GM19043 (cell line): Measurements from ENCODE around the gene NUFIP1.
"Not testable (repeated sequence)": the region's sequence is repeated elsewhere in the genome, so short reads cannot be mapped to it uniquely, and the experiment has no call there.

ENCODE experiments used
- ATAC-seq: cut with Tn5 transposase; IDR thresholded peaks from one replicate; pipeline ENCODE4 v1.9.1; 2021; ENCODE audit warnings: low read depth; ENCODE audit not compliant: unreplicated experiment

The NUFIP1 gene

GRCh38 chr13:44921931-44922758 lies 67.1 kb downstream of the NUFIP1 start:
- no peak for ATAC-seq

DNA sequence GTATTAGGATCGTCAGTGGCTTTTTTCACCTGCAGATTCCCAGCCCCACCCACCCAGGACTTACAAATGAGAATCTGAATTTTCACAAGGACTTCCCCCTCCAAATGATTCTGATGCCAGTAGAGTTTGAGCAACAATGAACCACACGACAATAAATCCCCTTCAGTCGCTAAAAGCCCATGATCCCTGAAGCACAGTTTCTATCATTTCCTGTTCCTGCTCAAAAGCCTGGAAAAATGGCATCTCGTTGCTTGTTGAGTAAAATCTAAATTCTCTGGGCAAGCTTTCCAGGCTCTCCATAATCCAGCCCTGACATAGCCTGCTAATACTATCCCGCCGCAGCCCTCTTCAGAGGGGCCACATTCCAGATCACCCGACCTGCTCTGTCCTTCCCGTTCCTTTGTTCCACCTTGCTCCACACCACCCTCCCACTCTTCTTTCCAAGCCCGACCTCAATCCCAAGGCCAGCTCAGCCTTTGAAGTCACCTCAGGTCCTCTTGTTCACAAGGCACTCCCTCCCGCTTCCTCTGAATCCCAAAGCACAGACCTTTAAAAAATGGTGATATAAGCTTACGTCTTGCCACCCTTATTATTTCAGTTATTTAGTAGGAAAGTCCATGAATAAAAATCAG lies 67.9 kb downstream of the NUFIP1 start:
- no peak for ATAC-seq

DNA sequence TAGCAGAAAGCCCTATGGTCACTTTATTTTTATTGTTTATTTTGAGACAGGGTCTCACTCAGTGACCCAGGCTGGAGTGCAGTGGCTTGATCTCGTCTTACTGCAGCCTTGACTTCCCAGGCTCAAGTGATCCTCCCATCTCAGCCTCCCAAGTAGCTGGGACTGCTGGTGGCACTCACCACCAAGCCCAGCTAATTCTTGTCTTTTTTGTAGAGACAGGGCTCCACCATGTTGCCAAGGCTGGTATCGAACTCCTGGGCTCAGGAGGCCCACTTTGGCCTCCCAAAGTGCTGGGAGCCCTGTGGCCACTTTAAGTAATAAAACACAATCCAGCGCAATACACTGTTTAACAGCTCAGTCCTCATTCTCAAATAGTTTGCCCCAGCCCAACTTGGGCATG lies 69.3 kb downstream of the NUFIP1 start:
- no peak for ATAC-seq

- no peak for ATAC-seq
Measured at GRCh38 chr13:44919104-44919804, 70.0 kb downstream of the NUFIP1 start.

DNA sequence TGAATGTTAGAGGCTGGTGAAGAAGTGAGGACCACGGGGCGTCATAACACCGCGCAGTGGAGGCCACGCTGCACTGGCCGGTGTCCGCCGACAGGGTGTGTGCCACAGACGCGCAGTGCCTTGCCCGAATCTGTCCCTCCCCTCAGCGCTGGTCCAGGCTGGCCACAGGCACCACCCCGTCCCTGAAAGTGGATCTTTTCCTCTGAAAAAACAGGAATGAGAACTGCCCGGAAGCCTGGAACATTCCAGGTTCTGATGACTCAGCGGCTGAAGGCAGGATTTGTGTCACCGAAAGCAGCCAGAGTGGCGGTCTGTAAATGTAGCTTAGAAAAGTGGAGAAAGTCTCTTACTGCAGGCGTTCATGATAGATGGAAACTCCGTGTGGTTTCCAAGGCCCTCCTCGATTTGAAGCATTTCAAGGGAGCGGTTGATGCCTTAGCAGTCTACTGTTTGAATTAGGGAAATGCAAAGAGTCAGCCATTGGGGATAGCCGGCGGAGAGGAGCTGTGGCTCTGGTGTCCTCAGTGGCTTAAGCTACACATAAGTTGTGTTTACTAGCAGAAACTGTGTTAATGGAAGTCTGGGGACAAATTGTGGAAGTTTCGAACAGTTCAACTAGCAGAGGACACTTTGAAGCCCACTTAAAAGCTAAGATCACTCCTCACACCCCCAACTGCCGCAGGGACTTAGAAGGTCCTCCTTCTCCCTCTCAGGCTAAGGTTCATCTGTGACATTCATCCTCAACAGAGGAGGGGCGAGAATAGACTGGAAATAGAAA lies 70.8 kb downstream of the NUFIP1 start:
- peak; percentile 82 for ATAC-seq

DNA sequence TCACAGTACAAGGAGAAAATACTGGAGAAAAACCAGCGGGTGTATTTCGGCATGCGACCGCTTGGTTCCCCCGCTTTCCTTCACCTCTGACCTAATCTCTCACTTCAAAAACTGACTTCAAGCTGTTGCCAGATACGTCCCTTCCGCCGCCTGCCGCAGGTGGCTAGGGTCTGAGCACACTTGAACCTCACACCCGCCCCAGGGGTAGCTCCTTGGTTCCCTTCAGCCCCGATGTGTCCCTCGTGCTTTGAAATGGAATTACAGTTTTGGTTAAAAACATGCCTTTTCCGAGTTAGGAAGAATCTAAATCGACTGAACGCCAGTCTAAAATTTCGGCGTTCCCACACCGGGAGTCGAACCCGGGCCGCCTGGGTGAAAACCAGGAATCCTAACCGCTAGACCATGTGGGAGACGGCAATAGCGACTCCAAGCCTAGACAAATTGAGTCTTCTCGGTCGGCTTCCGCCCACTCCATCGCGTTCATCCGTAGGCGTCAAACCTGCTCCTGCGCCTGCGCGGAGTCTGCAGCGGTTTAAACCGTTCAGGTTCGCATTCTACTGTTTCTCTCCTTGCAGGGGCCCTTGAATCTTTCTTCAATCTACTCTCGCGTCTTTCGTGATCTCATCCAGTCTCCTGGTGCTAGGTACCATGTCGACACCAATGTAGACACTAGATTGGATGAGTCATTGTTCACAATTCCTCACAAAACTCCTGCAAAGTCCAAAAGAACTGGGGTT lies 71.5 kb downstream of the NUFIP1 start:
- peak; percentile 68 for ATAC-seq

DNA sequence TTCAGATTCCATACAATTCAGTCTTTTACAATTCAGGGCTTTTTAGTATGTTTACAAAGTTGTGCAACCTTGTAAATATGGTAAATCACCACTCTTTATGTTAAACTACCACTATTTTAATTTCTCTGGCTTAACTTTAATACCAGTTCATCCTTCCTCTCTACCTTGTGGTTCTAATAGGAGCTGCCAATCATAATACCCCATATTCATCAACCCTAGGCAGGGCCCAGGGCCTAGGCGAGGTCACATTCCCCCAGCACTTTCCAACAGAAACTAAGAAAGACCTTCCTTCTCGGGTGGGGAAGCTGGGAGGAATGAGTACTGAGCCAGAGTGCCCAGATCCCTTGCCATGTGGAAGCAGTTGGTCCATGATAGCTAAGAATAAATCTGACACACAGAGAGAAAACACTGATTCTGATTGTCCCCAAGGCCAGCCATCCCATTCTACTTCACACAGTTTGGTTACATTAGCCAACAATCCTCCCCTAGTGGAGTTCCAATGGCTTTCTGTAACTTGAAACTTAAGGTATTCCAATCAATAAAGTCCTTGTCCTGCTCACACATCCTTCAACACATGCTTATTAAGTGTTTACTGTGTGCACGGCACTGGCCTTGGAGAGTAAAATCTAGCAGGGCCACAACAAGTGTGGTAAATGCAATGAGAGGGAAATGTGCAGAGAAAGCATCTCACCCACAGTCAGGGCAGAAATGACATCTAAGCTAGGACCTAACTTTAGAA lies 76.8 kb downstream of the NUFIP1 start:
- ATAC-seq: no peak

DNA sequence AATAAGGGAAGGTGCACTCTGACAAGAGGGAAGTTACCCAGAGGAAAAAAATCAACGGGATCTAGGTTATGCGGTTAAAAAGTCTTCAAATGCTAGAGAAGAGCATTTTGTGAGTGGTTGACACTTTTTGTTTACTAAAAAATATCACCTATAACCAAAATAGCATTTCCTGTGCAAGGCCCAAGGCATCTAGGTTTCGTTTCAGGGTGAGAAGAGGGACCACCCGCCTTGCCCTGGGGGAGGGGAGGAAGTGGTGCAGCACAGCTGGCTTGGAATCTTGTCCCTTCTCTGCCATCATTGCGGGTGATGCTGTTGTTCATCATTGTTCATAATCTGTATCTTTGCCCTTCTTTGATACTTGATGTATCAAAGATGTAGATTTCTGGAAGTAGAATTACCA lies 80.6 kb downstream of the NUFIP1 start:
- no peak for ATAC-seq

GRCh38 chr13:44908266-44908665 lies 81.0 kb downstream of the NUFIP1 start:
- ATAC-seq: no peak

DNA sequence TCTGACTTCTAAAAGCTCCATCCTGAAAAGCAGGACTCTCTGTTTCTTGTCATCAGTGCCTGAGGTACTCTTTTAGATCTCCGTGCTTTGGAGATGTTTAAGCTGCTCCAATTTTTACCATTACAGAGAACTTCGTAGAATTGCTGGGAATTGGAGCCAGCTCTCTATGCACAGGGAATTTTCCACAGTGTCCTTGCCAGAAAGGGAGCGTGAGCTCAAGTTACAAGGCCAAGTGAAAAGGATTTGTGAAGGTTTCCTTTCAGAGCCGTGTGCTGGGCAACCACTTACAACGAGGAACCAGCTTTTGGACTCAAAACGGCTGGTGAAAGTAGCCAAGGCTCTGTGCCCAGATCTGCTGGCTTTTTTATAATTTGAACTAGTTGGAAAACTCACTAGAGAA lies 82.6 kb downstream of the NUFIP1 start:
- ATAC-seq: no peak

DNA sequence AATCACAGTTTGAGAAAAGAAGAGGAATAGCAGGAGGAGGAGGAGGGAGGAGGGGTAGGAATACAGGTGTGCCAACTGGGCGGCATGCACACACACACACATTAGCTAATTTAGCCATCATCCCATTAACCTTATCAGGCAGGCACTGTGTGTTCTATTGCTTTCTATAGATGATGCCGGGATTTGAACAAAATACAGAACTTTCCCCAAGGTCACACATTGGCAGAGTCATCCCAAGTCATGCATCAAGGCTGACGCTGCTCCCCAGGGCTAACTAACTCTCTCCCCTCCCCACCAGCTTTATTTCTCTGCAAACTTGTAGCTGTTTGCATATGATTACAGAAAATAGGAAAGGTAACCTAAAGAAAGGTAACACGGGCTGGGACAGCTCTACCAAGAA lies 83.0 kb downstream of the NUFIP1 start:
- ATAC-seq: no peak

- no peak for ATAC-seq
Measured at GRCh38 chr13:44905556-44905955, 83.7 kb downstream of the NUFIP1 start.

DNA sequence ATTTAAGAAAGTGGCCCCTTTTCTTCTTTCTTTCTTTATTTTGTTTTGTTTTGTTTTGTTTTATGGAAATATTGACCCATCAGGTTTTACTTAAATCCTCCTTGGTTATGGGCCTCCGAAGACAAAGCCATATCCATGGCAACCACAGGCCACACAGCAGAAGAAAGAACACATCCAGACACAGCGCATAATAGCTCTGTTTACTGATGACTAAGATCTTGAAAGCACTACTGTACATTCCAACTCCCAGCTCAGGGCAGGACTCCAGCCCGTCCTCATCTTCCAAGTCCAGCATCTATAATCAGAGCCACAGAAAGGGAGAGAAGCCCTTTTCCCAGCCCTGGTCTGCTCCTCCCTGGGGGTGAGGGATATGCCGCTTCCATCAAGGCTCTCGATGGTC lies 84.3 kb downstream of the NUFIP1 start:
- no peak for ATAC-seq

DNA sequence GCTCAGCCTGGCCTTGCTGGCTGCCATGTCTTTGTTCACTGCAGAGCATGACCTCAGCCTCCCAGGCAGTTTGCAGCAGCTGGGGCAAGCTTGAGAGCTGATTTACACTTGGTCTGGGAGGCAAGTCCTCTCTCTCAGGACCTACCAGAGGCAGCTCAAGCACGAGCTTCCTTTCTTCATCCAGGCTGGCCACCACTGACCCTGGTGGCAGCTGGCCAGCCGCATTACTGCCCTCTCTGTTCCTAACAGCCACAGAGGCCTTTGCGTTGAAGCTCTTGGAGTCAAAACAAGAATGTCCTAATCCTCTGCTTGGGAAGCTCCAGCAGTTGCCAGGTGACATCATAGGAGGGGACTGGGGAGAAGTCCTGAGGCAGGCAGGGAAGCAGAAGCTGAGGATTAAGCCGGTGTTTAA lies 85.7 kb downstream of the NUFIP1 start:
- ATAC-seq: no peak

- no peak for ATAC-seq
Measured at GRCh38 chr13:44902738-44903137, 86.5 kb downstream of the NUFIP1 start.

DNA sequence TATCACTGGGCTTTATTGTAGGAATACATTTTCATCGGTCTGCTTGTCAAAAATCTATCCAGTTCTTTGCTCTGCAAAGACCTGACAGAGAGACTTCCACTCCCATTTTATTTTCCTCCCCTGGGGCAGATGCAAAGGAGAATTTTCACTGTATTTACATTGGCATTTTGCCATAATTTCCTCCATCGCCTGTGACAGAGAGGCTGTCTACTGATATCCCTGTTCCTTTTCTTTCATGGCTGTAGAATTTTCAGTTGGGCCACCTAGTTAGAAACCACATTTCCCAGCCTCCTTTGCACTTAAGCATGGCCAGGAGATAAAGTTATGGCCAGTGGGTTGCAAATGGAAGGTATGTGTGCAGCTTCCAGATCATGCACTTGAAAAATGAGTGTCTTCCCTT lies 89.3 kb downstream of the NUFIP1 start:
- ATAC-seq: no peak

GRCh38 chr13:44898308-44898707 lies 91.0 kb downstream of the NUFIP1 start:
- not testable (repeated sequence) for ATAC-seq

- ATAC-seq: no peak
Measured at GRCh38 chr13:44895953-44896335, 93.3 kb downstream of the NUFIP1 start.

DNA sequence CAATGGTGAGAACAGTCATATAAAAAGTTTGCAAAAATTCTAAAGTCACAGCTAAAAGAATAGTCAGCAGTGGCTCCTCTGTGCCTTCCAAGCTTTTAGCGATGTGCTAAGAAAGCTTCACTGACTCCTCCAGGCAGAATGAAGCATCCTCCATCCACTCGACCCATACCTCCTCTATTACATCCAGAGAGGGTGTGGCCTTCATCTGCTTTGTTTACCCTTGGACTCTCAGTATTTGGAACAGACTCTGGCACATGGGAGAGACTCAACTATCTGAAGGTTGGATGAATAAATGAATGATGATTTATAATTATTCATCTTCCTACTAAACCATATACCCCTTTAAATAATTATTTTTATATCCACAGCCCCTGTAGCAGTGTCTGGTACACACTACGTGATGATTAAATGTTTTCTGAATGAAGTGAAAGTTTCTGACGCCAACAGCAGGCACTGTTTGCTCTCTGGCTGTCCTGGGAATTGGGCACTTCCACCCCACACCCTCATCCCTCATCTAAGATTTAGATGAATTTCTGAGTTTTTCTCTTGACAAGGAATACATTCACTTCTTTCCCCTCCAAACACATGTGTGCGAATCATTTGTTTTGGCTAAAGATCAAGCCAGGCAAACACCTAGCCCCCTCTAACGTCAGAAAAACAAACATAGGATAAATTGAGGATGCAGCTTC lies 93.9 kb downstream of the NUFIP1 start:
- ATAC-seq: no peak
